H1 (cell line): ENCODE results near the gene DGKH. TPM values are rescaled to one million over a fixed set of nuclear protein-coding genes. Genes with fewer than 3 reads are reported as not detected.

Experiments used
- CTCF ChIA-PET: fragments of 300-600 bp; sonication (Branson Sonifier 250); formaldehyde crosslinking; loops from one replicate; lab custom pipeline; 2021; ENCODE audit not compliant: partially characterized antibody; lab: Charles Lee
- POLR2A ChIA-PET: fragments of 300-600 bp; sonication (Branson Sonifier 250); formaldehyde crosslinking; loops from one replicate; lab custom pipeline; 2021; ENCODE audit warnings: inconsistent platforms; ENCODE audit not compliant: partially characterized antibody; lab: Charles Lee
- DNase-seq, 2 experiments: peaks; one replicate each; pipeline versions ENCODE4 v3.0.0 to v3.0.0-alpha.2; 2010 to 2022; ENCODE audit warnings: low spot score in 2 of 2, low read depth in 1 of 2, mixed read lengths in 1 of 2
- FAIRE-seq: peaks from 2 replicates; lab custom pipeline; 2011; peaks lifted over from hg19 to GRCh38; lab: Jason Lieb, UNC
- H2AFZ ChIP-seq: 2 replicates; pipeline ENCODE4 v1.8.1; 2012; ENCODE audit warnings: low read length, inconsistent platforms
- H2AK5ac ChIP-seq: 2 replicates; pipeline ENCODE4 v1.6.1; 2013; ENCODE audit warnings: low read depth, low read length
- H2BK120ac ChIP-seq: replicated peaks from 2 replicates; pipeline ENCODE3; 2013; ENCODE audit warnings: low read depth, low read length, inconsistent platforms
- H2BK12ac ChIP-seq: 2 replicates; pipeline ENCODE4 v1.6.1; 2013; ENCODE audit warnings: low read depth, low read length
- H2BK15ac ChIP-seq: 2 replicates; pipeline ENCODE4 v1.6.1; 2013; ENCODE audit warnings: low read length
- H2BK20ac ChIP-seq: 2 replicates; pipeline ENCODE4 v1.6.1; 2013; ENCODE audit warnings: low read length
- H2BK5ac ChIP-seq: 2 replicates; pipeline ENCODE4 v1.6.1; 2013; ENCODE audit warnings: low read depth, low read length
- H3K14ac ChIP-seq: 2 replicates; pipeline ENCODE4 v1.6.1; 2013; ENCODE audit warnings: inconsistent platforms; ENCODE audit not compliant: insufficient read length
- H3K18ac ChIP-seq: 2 replicates; pipeline ENCODE4 v1.6.1; 2013; ENCODE audit warnings: low read length; ENCODE audit errors: extremely low read depth
- H3K23ac ChIP-seq: 2 replicates; pipeline ENCODE4 v1.6.1; 2013; ENCODE audit warnings: inconsistent platforms; ENCODE audit not compliant: insufficient read length
- H3K23me2 ChIP-seq: 2 replicates; pipeline ENCODE4 v1.6.1; 2013; ENCODE audit warnings: low read depth, low read length
- H3K27ac ChIP-seq: 2 replicates; pipeline ENCODE4 v1.6.1; 2011; ENCODE audit warnings: low read depth, low read length, inconsistent platforms
- H3K27me3 ChIP-seq, 4 experiments: replicated peaks in 1 of 4; 1 replicate in 1 of 4; 2 replicates in 3 of 4; pipeline versions ENCODE4 v1.6.1 to v1.8.1; 2011 to 2013; ENCODE audit warnings: low read length in 3 of 4, mild to moderate bottlenecking in 3 of 4, inconsistent platforms in 2 of 4, mixed read lengths in 2 of 4, moderate library complexity in 1 of 4; ENCODE audit not compliant: control insufficient read depth in 3 of 4, insufficient read depth in 3 of 4; ENCODE audit errors: extremely low read depth in 1 of 4
- H3K36me3 ChIP-seq, 4 experiments: 2 replicates each; pipeline versions ENCODE4 v1.6.1 to v1.8.1; 2011 to 2013; ENCODE audit warnings: mild to moderate bottlenecking in 4 of 4, low read length in 3 of 4, moderate library complexity in 2 of 4, control low read depth in 1 of 4, inconsistent platforms in 1 of 4; ENCODE audit not compliant: insufficient read depth in 4 of 4, control insufficient read depth in 2 of 4
- H3K4ac ChIP-seq: replicated peaks from 2 replicates; pipeline ENCODE3; 2013; ENCODE audit warnings: low read length, low read depth, mixed read lengths, inconsistent platforms; ENCODE audit not compliant: insufficient read length
- H3K4me1 ChIP-seq, 4 experiments: replicated peaks in 1 of 4; 1 replicate in 1 of 4; 2 replicates in 3 of 4; pipeline versions ENCODE4 v1.6.1 to v1.8.1; 2011 to 2013; ENCODE audit warnings: low read length in 3 of 4, inconsistent platforms in 2 of 4, mixed read lengths in 1 of 4; ENCODE audit not compliant: insufficient read depth in 4 of 4, control insufficient read depth in 3 of 4
- H3K4me2 ChIP-seq, 2 experiments: 2 replicates each; pipeline versions ENCODE4 v1.6.1 to v1.8.1; 2011 to 2013; ENCODE audit warnings: low read depth in 2 of 2, low read length in 2 of 2, control low read depth in 1 of 2, inconsistent platforms in 1 of 2, mild to moderate bottlenecking in 1 of 2; ENCODE audit not compliant: insufficient read depth in 1 of 2
- H3K4me3 ChIP-seq, 4 experiments: fragments of 200-600, 300-600 bp in 1 of 4; sonication (generic), shearing (Covaris generic), sonication (Bioruptor Twin) in 1 of 4; 2 replicates each; pipeline versions ENCODE4 v1.5.1 to v1.8.1; 2011 to 2016; ENCODE audit warnings: low read length in 4 of 4, low read depth in 3 of 4, control low read depth in 2 of 4, inconsistent platforms in 2 of 4, mild to moderate bottlenecking in 2 of 4, mixed read lengths in 1 of 4, moderate library complexity in 1 of 4; ENCODE audit not compliant: insufficient read depth in 2 of 4; ENCODE audit errors: extremely low read depth in 1 of 4
- H3K56ac ChIP-seq: replicated peaks from 2 replicates; pipeline ENCODE3; 2013; ENCODE audit warnings: low read depth, mild to moderate bottlenecking, mixed read lengths, low read length, inconsistent platforms; ENCODE audit not compliant: insufficient read length
- H3K79me1 ChIP-seq: 2 replicates; pipeline ENCODE4 v1.6.1; 2013; ENCODE audit warnings: low read depth, low read length, control low read depth
- H3K79me2 ChIP-seq, 2 experiments: 2 replicates each; pipeline versions ENCODE4 v1.6.1 to v1.8.1; 2012 to 2013; ENCODE audit warnings: low read length in 2 of 2, mild to moderate bottlenecking in 2 of 2, inconsistent platforms in 1 of 2; ENCODE audit not compliant: insufficient read depth in 2 of 2, control insufficient read depth in 1 of 2
- H3K9ac ChIP-seq, 4 experiments: replicated peaks in 1 of 4; 1 replicate in 1 of 4; 2 replicates in 3 of 4; pipeline versions ENCODE4 v1.6.1 to v1.8.1; 2011 to 2013; ENCODE audit warnings: low read depth in 3 of 4, low read length in 3 of 4, control low read depth in 2 of 4, mild to moderate bottlenecking in 2 of 4, moderate library complexity in 2 of 4, inconsistent platforms in 1 of 4; ENCODE audit errors: extremely low read depth in 1 of 4
- H3K9me3 ChIP-seq, 2 experiments: 2 replicates each; pipeline versions ENCODE4 v1.6.1 to v1.8.1; 2012 to 2013; ENCODE audit warnings: mild to moderate bottlenecking in 2 of 2, moderate library complexity in 2 of 2, control low read depth in 1 of 2, inconsistent platforms in 1 of 2, low read depth in 1 of 2, low read length in 1 of 2, mixed read lengths in 1 of 2; ENCODE audit not compliant: insufficient read depth in 2 of 2
- H4K20me1 ChIP-seq, 2 experiments: replicated peaks in 1 of 2; 2 replicates each; pipeline versions ENCODE3 to v1.8.1; 2011 to 2013; ENCODE audit warnings: inconsistent platforms in 2 of 2, low read length in 2 of 2, mild to moderate bottlenecking in 1 of 2; ENCODE audit not compliant: insufficient read depth in 2 of 2, control insufficient read depth in 1 of 2
- H4K5ac ChIP-seq: 2 replicates; pipeline ENCODE4 v1.6.1; 2013; ENCODE audit warnings: low read length, low read depth, mixed read lengths, inconsistent platforms; ENCODE audit not compliant: insufficient read length
- H4K8ac ChIP-seq: 2 replicates; pipeline ENCODE4 v1.8.0; 2013; ENCODE audit warnings: mild to moderate bottlenecking, moderate library complexity, low read length, inconsistent platforms; ENCODE audit not compliant: insufficient read depth; ENCODE audit errors: extremely low read depth
- H4K91ac ChIP-seq: replicated peaks from 2 replicates; pipeline ENCODE3; 2013; ENCODE audit warnings: low read length, mixed read lengths, inconsistent platforms; ENCODE audit not compliant: insufficient read length
- BCL11A ChIP-seq, 2 experiments: IDR thresholded peaks; one replicate each; pipeline ENCODE4 v1.6.1; 2011; ENCODE audit warnings: low read depth in 2 of 2, low read length in 2 of 2, mild to moderate bottlenecking in 2 of 2
- CBX8 ChIP-seq: fragments of 300-800, 300-1000 bp; sonication (generic); IDR thresholded peaks from 2 replicates; pipeline ENCODE4 v1.7.1; 2016; ENCODE audit warnings: low read depth, low read length, borderline replicate concordance
- CHD1 ChIP-seq: IDR thresholded peaks from 2 replicates; pipeline ENCODE4 v1.6.1; 2012; ENCODE audit warnings: low read depth, low read length, improper control_type of control experiment
- EZH2 ChIP-seq: fragments of 200-600 bp; sonication (generic); IDR thresholded peaks from 2 replicates; pipeline ENCODE4 v1.7.1; 2012; ENCODE audit warnings: low read depth, mild to moderate bottlenecking, moderate library complexity, low read length, inconsistent platforms; ENCODE audit not compliant: severe bottlenecking
- KDM5A ChIP-seq: fragments of 200-600 bp; IDR thresholded peaks from 2 replicates; pipeline ENCODE4 v1.7.1; 2012; ENCODE audit warnings: mild to moderate bottlenecking, low read length, inconsistent platforms, mixed read lengths
- POLR2AphosphoS5 ChIP-seq: IDR thresholded peaks from 2 replicates; pipeline ENCODE4 v1.6.1; 2011; ENCODE audit warnings: low read depth, low read length
- RAD21 ChIP-seq, 2 experiments: IDR thresholded peaks in 1 of 2; conservative IDR thresholded peaks in 1 of 2; 2 replicates each; pipeline ENCODE4 v1.6.1; 2011; ENCODE audit warnings: low read depth in 2 of 2, low read length in 2 of 2, improper control_type of control experiment in 1 of 2, inconsistent platforms in 1 of 2, mild to moderate bottlenecking in 1 of 2, moderate library complexity in 1 of 2
- RXRA ChIP-seq: IDR thresholded peaks from 2 replicates; pipeline ENCODE4 v1.6.1; 2011; ENCODE audit warnings: low read depth, mild to moderate bottlenecking, low read length, moderate library complexity; ENCODE audit not compliant: insufficient read depth
- SUZ12 ChIP-seq: fragments of 200-600 bp; sonication (generic); IDR thresholded peaks from 2 replicates; pipeline ENCODE4 v1.6.1; 2012; ENCODE audit warnings: mild to moderate bottlenecking, inconsistent platforms, low read length, moderate library complexity, mixed read lengths
- USF2 ChIP-seq: IDR thresholded peaks from 2 replicates; pipeline ENCODE4 v1.6.1; 2011; ENCODE audit warnings: low read length, improper control_type of control experiment
- YY1 ChIP-seq: IDR thresholded peaks from 2 replicates; pipeline ENCODE4 v1.6.1; 2011; ENCODE audit warnings: low read depth, mild to moderate bottlenecking, low read length
- WGBS, 2 experiments: shearing (Covaris generic) in 1 of 2; methylation state at CpG; one replicate each; pipeline versions ENCODE4 v1.1.6 to v1.1.7; 2013 to 2015; ENCODE audit warnings: low lambda C conversion rate in 2 of 2, mixed read lengths in 2 of 2, inconsistent platforms in 1 of 2, low coverage in 1 of 2, missing lambda C conversion rate in 1 of 2; ENCODE audit not compliant: insufficient replicate concordance in 2 of 2, insufficient coverage in 1 of 2, insufficient read length in 1 of 2; ENCODE audit errors: extremely low coverage in 1 of 2, missing lambda C conversion rate in 1 of 2; 5-methylcytosine and 5-hydroxymethylcytosine counted together
- polyA plus RNA-seq, 7 experiments: library from polyadenylated mRNA; depleted of rRNA in 3 of 7; stranded (reverse) in 5 of 7; unstranded in 2 of 7; fragments of >200 nt in 5 of 7; fragments of 200-250 nt in 2 of 7; gene quantifications; 1 replicate in 5 of 7; 2 replicates in 1 of 7; 4 replicates in 1 of 7; pipeline versions ENCODE4 v1.2.1 to v1.2.3, GENCODE V29; 2011 to 2013; ENCODE audit warnings: missing spikeins in 2 of 7, mixed read lengths in 2 of 7
- total RNA-seq: library from RNA; stranded (reverse); fragmentation: NEBNext Ultra II Directional; extraction: Animal tissue kit (Norgen Biotek cat#: 25700); gene quantifications from 2 replicates; pipeline ENCODE4 v1.2.1, GENCODE V29; 2021

Gene DGKH
- total and polyA plus RNA-seq, 2 of the 8 experiments (the other 6 are each of a cell fraction or from before 2014, with no cell fraction given) = 2.1 to 7.9 TPM

- Histone ChIP-seq H3K79me2 (peaks cover 2 to 96% of the 10 kb centered on the region in 2 experiments; a peak in 3 of 4 replicates), H4K20me1 (no peaks in the 10 kb centered on the region), H2BK20ac (no peak overlapping the region), H3K4me3 (no peak overlapping the region), H2BK12ac (no peak overlapping the region), H3K4me2 (no peak overlapping the region), H3K79me1 (peaks cover 6% of the 10 kb centered on the region; the same call in 1 of the 2 replicates), H3K9ac (no peak overlapping the region), H3K14ac (no peak overlapping the region), H3K36me3 (no peaks in the 10 kb centered on the region), H3K18ac (no peak overlapping the region), H3K27me3 (no peaks in the 10 kb centered on the region), H4K91ac (no peak overlapping the region), H3K56ac (no peak overlapping the region), H3K9me3 (no peaks in the 10 kb centered on the region), H3K23ac (no peak overlapping the region), H3K27ac (no peak overlapping the region), H3K4me1 (peaks cover 0 to 18% (median 10%) of the 10 kb centered on the region in 4 experiments; a peak in 4 of 7 replicates), H2BK5ac (no peak overlapping the region), H4K5ac (no peak overlapping the region), H4K8ac (no peak overlapping the region), H2AK5ac (no peak overlapping the region), H3K4ac (no peak overlapping the region), H2AFZ (no peak overlapping the region), H3K23me2 (no peaks in the 10 kb centered on the region), H2BK120ac (no peak overlapping the region), H2BK15ac (no peak overlapping the region)
- 90% methylated on average over 1 of the region's 1 CpG; no CpG with 5 or more reads in 1 of the 2 experiments for WGBS, 2 experiments
- FAIRE-seq (no peak), DNase-seq (no peak)
- TF ChIP-seq BCL11A (IDR thresholded peaks at IDR 0.05; ENCODE audit: low read depth in 2 of 2, low read length in 2 of 2) = no peak
- no peak for TF ChIP-seq CBX8
- TF ChIP-seq RXRA = no peak
- no peak for TF ChIP-seq CHD1
- no peak for TF ChIP-seq RAD21 (IDR thresholded peaks at IDR 0.05 in 1 of 2, conservative IDR thresholded peaks at IDR 0.05 in 1 of 2; ENCODE audit: low read depth in 2 of 2, low read length in 2 of 2)
- TF ChIP-seq EZH2 = no peak
- no peak for TF ChIP-seq POLR2AphosphoS5
- TF ChIP-seq USF2 = no peak
- TF ChIP-seq SUZ12 = no peak
- TF ChIP-seq YY1 = no peak
- no peak for TF ChIP-seq KDM5A
- CTCF ChIA-PET = no interaction called here
- POLR2A ChIA-PET = interaction anchor here (1.3 kb wide), 1 partner anchor 8 kb away, joined by 8 read pairs; the partner anchor contains the start of gene AKAP11
These were observed 231.5 kb downstream of the DGKH start for GRCh38 chr13:42279986-42280385.
